ENCODE data around the gene FTO. TPM values are rescaled to one million over a fixed set of nuclear protein-coding genes. Genes with fewer than 3 reads are reported as not detected.

FTO gene
- total and polyA plus RNA-seq, 2 of the 13 experiments (the other 11 are each of a cell fraction or from before 2014, with no cell fraction given): 41.6 to 55.8 TPM

DNA sequence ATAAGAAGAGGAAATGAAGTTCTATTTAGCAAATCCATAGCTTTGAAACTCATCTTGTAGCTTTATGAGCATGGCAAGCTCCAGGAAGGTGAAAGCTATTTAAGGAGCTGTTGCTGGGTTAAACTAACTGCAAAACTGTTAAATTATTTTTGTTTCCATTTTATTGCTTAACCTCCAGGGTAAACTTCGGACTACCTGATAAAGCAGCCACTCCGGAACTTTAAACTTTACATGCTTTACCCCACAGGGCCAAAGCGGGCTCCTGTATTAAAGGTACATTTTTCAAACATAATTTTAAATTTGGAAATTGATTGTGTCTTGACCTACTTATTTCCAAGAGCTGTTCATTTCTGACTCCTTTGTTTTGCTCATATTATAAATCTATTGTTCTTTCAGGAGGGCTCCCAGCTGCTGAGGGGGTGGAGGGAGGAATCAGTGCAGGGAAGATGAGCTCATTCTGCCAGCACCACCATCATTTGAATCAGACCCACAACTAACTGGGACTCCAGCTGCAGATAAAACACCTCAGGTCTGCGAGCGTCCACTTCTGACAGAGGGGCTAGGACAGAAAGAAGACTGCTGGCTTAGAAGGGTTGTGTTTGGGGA is 424.8 kb downstream of the FTO start (continued):
- TF ChIP-seq, protein P1, sequence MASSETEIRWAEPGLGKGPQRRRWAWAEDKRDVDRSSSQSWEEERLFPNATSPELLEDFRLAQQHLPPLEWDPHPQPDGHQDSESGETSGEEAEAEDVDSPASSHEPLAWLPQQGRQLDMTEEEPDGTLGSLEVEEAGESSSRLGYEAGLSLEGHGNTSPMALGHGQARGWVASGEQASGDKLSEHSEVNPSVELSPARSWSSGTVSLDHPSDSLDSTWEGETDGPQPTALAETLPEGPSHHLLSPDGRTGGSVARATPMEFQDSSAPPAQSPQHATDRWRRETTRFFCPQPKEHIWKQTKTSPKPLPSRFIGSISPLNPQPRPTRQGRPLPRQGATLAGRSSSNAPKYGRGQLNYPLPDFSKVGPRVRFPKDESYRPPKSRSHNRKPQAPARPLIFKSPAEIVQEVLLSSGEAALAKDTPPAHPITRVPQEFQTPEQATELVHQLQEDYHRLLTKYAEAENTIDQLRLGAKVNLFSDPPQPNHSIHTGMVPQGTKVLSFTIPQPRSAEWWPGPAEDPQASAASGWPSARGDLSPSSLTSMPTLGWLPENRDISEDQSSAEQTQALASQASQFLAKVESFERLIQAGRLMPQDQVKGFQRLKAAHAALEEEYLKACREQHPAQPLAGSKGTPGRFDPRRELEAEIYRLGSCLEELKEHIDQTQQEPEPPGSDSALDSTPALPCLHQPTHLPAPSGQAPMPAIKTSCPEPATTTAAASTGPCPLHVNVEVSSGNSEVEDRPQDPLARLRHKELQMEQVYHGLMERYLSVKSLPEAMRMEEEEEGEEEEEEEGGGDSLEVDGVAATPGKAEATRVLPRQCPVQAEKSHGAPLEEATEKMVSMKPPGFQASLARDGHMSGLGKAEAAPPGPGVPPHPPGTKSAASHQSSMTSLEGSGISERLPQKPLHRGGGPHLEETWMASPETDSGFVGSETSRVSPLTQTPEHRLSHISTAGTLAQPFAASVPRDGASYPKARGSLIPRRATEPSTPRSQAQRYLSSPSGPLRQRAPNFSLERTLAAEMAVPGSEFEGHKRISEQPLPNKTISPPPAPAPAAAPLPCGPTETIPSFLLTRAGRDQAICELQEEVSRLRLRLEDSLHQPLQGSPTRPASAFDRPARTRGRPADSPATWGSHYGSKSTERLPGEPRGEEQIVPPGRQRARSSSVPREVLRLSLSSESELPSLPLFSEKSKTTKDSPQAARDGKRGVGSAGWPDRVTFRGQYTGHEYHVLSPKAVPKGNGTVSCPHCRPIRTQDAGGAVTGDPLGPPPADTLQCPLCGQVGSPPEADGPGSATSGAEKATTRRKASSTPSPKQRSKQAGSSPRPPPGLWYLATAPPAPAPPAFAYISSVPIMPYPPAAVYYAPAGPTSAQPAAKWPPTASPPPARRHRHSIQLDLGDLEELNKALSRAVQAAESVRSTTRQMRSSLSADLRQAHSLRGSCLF (CRISPR knock-in tag; IDR thresholded peaks at IDR 0.05; ENCODE audit: borderline replicate concordance): no peak
- TF ChIP-seq, protein P2, sequence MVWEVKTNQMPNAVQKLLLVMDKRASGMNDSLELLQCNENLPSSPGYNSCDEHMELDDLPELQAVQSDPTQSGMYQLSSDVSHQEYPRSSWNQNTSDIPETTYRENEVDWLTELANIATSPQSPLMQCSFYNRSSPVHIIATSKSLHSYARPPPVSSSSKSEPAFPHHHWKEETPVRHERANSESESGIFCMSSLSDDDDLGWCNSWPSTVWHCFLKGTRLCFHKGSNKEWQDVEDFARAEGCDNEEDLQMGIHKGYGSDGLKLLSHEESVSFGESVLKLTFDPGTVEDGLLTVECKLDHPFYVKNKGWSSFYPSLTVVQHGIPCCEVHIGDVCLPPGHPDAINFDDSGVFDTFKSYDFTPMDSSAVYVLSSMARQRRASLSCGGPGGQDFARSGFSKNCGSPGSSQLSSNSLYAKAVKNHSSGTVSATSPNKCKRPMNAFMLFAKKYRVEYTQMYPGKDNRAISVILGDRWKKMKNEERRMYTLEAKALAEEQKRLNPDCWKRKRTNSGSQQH (CRISPR knock-in tag; IDR thresholded peaks at IDR 0.05; ENCODE audit: low read depth): no peak
- 0 out of 2 replicates have a peak, but pooled peaks have one; percentile 20 for TF ChIP-seq CREM (IDR thresholded peaks at IDR 0.05)
- no peak for TF ChIP-seq CREM (CRISPR knock-in tag; IDR thresholded peaks at IDR 0.05)
- no peak for TF ChIP-seq ATRX (CRISPR knock-in tag; IDR thresholded peaks at IDR 0.05; ENCODE audit: borderline replicate concordance)
- peak; percentile 61; the same call in 1 of the 2 replicates for TF ChIP-seq ZSCAN29 (CRISPR knock-in tag; conservative IDR thresholded peaks at IDR 0.05)
- TF ChIP-seq SCMH1 (CRISPR knock-in tag; IDR thresholded peaks at IDR 0.05; ENCODE audit: borderline replicate concordance): no peak
- no peak for TF ChIP-seq ZNF703 (CRISPR knock-in tag; IDR thresholded peaks at IDR 0.05; ENCODE audit: borderline replicate concordance)
- 0 out of 2 replicates have a peak, but pooled peaks have one; percentile 11 for TF ChIP-seq ZSCAN31 (CRISPR knock-in tag; IDR thresholded peaks at IDR 0.05; ENCODE audit: low read depth)
- no peak for TF ChIP-seq STAT5B (CRISPR knock-in tag; IDR thresholded peaks at IDR 0.05)
- TF ChIP-seq, protein P3, sequence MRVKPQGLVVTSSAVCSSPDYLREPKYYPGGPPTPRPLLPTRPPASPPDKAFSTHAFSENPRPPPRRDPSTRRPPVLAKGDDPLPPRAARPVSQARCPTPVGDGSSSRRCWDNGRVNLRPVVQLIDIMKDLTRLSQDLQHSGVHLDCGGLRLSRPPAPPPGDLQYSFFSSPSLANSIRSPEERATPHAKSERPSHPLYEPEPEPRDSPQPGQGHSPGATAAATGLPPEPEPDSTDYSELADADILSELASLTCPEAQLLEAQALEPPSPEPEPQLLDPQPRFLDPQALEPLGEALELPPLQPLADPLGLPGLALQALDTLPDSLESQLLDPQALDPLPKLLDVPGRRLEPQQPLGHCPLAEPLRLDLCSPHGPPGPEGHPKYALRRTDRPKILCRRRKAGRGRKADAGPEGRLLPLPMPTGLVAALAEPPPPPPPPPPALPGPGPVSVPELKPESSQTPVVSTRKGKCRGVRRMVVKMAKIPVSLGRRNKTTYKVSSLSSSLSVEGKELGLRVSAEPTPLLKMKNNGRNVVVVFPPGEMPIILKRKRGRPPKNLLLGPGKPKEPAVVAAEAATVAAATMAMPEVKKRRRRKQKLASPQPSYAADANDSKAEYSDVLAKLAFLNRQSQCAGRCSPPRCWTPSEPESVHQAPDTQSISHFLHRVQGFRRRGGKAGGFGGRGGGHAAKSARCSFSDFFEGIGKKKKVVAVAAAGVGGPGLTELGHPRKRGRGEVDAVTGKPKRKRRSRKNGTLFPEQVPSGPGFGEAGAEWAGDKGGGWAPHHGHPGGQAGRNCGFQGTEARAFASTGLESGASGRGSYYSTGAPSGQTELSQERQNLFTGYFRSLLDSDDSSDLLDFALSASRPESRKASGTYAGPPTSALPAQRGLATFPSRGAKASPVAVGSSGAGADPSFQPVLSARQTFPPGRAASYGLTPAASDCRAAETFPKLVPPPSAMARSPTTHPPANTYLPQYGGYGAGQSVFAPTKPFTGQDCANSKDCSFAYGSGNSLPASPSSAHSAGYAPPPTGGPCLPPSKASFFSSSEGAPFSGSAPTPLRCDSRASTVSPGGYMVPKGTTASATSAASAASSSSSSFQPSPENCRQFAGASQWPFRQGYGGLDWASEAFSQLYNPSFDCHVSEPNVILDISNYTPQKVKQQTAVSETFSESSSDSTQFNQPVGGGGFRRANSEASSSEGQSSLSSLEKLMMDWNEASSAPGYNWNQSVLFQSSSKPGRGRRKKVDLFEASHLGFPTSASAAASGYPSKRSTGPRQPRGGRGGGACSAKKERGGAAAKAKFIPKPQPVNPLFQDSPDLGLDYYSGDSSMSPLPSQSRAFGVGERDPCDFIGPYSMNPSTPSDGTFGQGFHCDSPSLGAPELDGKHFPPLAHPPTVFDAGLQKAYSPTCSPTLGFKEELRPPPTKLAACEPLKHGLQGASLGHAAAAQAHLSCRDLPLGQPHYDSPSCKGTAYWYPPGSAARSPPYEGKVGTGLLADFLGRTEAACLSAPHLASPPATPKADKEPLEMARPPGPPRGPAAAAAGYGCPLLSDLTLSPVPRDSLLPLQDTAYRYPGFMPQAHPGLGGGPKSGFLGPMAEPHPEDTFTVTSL (CRISPR knock-in tag; IDR thresholded peaks at IDR 0.05; ENCODE audit: borderline replicate concordance): peak; percentile 29; the same call in 1 of the 2 replicates
- 0 out of 2 replicates have a peak, but pooled peaks have one; percentile 26 for TF ChIP-seq NCOR1 (IDR thresholded peaks at IDR 0.05; ENCODE audit: borderline replicate concordance, low read length)
- TF ChIP-seq, protein P4, sequence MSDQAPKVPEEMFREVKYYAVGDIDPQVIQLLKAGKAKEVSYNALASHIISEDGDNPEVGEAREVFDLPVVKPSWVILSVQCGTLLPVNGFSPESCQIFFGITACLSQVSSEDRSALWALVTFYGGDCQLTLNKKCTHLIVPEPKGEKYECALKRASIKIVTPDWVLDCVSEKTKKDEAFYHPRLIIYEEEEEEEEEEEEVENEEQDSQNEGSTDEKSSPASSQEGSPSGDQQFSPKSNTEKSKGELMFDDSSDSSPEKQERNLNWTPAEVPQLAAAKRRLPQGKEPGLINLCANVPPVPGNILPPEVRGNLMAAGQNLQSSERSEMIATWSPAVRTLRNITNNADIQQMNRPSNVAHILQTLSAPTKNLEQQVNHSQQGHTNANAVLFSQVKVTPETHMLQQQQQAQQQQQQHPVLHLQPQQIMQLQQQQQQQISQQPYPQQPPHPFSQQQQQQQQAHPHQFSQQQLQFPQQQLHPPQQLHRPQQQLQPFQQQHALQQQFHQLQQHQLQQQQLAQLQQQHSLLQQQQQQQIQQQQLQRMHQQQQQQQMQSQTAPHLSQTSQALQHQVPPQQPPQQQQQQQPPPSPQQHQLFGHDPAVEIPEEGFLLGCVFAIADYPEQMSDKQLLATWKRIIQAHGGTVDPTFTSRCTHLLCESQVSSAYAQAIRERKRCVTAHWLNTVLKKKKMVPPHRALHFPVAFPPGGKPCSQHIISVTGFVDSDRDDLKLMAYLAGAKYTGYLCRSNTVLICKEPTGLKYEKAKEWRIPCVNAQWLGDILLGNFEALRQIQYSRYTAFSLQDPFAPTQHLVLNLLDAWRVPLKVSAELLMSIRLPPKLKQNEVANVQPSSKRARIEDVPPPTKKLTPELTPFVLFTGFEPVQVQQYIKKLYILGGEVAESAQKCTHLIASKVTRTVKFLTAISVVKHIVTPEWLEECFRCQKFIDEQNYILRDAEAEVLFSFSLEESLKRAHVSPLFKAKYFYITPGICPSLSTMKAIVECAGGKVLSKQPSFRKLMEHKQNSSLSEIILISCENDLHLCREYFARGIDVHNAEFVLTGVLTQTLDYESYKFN (CRISPR knock-in tag; conservative IDR thresholded peaks at IDR 0.05): peak; percentile 58
